Colonic mucosa (tissue), 4 donors: ENCODE data around the gene ANKRD10. TPM values are rescaled to one million over a fixed set of nuclear protein-coding genes. Genes with fewer than 3 reads are reported as not detected.
A peak's percentile ranks its signal among the peaks of the same experiment; 100 is the strongest.

Experiments used
- DNase-seq: peaks from one replicate; pipeline ENCODE4 v3.0.0-alpha.2; 2020
- H3K27ac ChIP-seq: fragments of 200-600 bp; one replicate; pipeline ENCODE4 v1.8.0; 2021
- H3K27me3 ChIP-seq: fragments of 200-600 bp; one replicate; pipeline ENCODE4 v1.8.0; 2021
- H3K36me3 ChIP-seq: fragments of 200-600 bp; one replicate; pipeline ENCODE4 v1.8.0; 2021
- H3K4me1 ChIP-seq: fragments of 200-600 bp; one replicate; pipeline ENCODE4 v1.8.0; 2021; ENCODE audit warnings: mild to moderate bottlenecking
- H3K4me3 ChIP-seq: fragments of 200-600 bp; one replicate; pipeline ENCODE4 v1.8.0; 2021
- H3K9ac ChIP-seq, 2 donors: one replicate each; pipeline ENCODE4 v1.7.0; 2013; ENCODE audit warnings: control low read depth in 2 of 2, low read depth in 2 of 2, low read length in 2 of 2
- H3K9me3 ChIP-seq: fragments of 200-600 bp; one replicate; pipeline ENCODE4 v1.8.0; 2021
- intact Hi-C: fragments of 100-400 bp; cut with DNase I; formaldehyde crosslinking; loops from one replicate; pipeline ENCODE4 v1.14.1; 2022
- total RNA-seq, 2 donors: library from RNA; stranded (reverse); fragmentation: NEBNext Ultra II Directional in 1 of 2; extraction: Animal tissue kit (Norgen Biotek cat#: 25700) in 1 of 2; gene quantifications; one replicate each; pipeline ENCODE4 v1.2.1, GENCODE V29; 2021
- TF ChIP-seq, protein P1 (sequence below): fragments of 200-600 bp; IDR thresholded peaks from one replicate; pipeline ENCODE4 v1.8.0; 2022; ENCODE audit warnings: antibody characterized with exemption, mild to moderate bottlenecking
- donor health status: healthy.
- donor health status: DM: no; HTN: no; CAD: no.
- donor health status: DM: no; HTN: no; CAD: no.

Gene ANKRD10
- total RNA-seq, 2 donors from 2014 or later = 94.9 to 123 TPM

DNA sequence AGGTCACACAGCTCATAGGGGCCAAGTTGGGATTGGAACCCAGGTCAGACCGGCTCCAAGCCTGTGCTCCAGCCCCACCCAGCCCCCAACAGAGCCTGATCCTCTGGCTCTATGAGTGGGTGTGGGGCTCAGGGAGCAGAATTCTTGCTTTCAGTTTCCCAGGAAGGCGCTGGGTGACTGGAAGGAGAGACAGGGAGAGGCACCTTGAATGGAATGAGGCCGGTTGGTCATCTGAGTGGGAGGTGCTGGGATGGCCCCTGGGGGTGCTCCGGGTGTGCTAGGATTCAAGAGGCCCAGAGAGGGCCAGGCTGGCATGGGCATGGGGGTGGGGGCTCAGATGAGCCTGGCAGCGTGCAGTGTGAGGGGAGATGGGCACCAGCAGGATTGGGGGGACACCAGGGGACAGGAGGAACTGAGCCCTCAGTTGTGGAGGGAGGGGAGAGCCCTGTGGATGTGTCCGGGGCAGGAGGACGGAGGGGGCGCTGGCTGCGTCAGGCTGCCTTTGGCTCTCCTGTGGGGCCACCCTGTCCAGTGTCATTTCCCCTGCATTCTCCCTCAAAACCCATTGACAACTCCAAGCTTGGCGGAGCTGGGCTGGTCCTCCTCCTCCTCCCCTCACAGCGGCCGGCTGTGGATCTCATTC, 31.2 kb upstream of the ANKRD10 start:
- Histone ChIP-seq H3K4me1 (no peaks in the 10 kb centered on the region), H3K27ac (no peak overlapping the region), H3K27me3 (no peaks in the 10 kb centered on the region), H3K36me3 (no peaks in the 10 kb centered on the region), H3K9ac (no peak overlapping the region), H3K9me3 (no peaks in the 10 kb centered on the region), H3K4me3 (no peak overlapping the region)
- TF ChIP-seq, protein P1, sequence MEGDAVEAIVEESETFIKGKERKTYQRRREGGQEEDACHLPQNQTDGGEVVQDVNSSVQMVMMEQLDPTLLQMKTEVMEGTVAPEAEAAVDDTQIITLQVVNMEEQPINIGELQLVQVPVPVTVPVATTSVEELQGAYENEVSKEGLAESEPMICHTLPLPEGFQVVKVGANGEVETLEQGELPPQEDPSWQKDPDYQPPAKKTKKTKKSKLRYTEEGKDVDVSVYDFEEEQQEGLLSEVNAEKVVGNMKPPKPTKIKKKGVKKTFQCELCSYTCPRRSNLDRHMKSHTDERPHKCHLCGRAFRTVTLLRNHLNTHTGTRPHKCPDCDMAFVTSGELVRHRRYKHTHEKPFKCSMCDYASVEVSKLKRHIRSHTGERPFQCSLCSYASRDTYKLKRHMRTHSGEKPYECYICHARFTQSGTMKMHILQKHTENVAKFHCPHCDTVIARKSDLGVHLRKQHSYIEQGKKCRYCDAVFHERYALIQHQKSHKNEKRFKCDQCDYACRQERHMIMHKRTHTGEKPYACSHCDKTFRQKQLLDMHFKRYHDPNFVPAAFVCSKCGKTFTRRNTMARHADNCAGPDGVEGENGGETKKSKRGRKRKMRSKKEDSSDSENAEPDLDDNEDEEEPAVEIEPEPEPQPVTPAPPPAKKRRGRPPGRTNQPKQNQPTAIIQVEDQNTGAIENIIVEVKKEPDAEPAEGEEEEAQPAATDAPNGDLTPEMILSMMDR = no peak
- no peak for DNase-seq
- intact Hi-C loops = loop anchor here (5.0 kb wide), 1 partner anchor 1486 kb away; no protein-coding TSS in a partner anchor

DNA sequence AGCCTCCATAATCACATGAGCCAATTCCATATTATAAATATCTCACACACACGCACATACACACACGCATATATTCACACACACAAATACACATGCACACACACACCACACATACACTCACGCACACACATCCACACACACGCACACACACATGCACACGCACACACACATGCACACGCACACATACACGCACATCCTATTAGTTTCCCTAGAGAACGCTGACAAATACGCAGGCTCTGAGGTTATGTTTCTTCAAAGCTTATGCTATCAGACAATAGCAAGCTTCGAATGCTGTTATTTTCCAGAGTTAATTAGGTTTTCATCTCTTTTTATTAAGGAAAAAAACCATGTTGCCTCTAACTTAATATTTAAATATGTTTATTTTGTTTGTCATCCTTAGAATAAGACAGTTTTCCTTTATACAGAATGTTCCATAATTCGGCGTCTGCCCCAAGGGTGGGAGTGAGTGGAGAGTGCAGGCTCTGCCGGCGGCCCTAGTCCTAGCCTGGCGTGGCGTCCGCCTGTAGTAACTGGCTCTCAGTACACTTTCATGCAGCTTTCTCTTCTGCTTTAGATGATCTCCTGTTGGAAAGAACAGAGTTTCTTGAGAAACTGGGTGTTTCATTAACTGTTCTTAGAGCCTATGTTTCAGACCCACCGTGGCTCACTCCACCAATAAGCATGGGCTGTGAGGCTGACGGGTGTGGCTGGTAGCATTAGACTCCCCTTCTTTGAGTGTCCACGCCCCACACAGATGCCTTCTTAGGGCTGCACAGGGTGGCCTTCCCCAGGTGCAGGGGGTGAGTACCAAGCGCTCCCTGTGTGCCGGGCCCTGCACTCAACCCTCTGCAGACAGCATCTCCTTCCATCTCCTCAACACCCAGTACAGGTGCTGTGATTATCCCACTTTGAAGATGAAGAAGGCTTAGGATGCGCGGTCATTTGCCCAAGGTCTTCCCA, 30.4 kb upstream of the ANKRD10 start:
- intact Hi-C loops = loop anchor here (5.0 kb wide), 2 partner anchors 107 to 1487 kb away; no protein-coding TSS in a partner anchor

DNA sequence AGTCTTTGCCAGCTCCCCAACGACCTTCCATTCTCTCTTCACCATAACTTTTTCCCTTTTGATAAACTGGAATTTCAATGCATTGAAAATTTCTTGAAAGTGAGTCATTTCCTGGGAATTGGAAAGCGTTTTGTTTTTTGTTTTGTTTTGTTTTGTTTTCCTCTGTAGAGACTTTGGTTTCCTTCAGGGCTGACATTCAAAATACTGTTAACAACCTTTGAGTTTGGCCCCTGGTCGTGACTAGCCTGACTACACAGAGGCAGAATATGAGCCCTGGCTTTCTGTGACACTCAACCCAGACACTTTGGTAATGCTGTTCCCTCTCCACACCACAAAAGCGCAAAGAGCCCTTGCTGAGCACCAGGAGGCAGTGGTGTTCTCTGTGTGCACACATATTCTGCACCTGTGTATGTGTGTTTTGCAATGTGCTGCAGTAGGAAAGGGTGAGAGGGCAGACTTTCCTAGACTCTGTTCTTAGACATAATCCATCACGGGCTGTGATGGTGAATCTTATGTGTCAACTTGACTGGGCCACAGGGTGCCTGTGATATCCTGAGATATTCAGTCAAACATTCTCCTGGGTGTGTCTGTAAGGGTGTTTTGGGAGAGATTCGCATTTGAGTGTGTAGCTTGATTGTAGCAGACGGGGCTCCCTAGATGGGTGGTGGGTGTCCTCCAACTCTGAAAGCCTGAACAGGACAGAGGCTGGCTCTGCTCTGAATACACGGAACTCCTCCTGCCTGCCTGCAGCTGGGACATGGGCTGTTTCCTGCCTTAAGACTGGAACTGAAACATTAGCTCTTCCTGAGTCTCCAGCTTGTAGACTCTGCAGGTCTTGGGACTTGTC, 29.5 kb upstream of the ANKRD10 start:
- H3K9ac ChIP-seq = no peak overlapping the region
- no peak overlapping the region for H3K27ac ChIP-seq
- TF ChIP-seq, protein P1 = peak; percentile 28
- intact Hi-C loops = loop anchor here (5.0 kb wide), 1 partner anchor 108 kb away; no protein-coding TSS in a partner anchor
- no peak overlapping the region for H3K4me3 ChIP-seq
- DNase-seq = no peak
- no peaks in the 10 kb centered on the region for H3K36me3 ChIP-seq
- no peaks in the 10 kb centered on the region for H3K27me3 ChIP-seq
- H3K9me3 ChIP-seq = no peaks in the 10 kb centered on the region
- H3K4me1 ChIP-seq = no peaks in the 10 kb centered on the region

More for the DNA sequence above, 30.4 kb upstream of the ANKRD10 start:
- Histone ChIP-seq H3K27ac (no peak overlapping the region), H3K9ac (no peak overlapping the region), H3K27me3 (no peaks in the 10 kb centered on the region), H3K9me3 (no peaks in the 10 kb centered on the region), H3K4me1 (no peaks in the 10 kb centered on the region), H3K36me3 (no peaks in the 10 kb centered on the region), H3K4me3 (no peak overlapping the region)
- no peak for DNase-seq
- TF ChIP-seq, protein P1 = no peak

DNA sequence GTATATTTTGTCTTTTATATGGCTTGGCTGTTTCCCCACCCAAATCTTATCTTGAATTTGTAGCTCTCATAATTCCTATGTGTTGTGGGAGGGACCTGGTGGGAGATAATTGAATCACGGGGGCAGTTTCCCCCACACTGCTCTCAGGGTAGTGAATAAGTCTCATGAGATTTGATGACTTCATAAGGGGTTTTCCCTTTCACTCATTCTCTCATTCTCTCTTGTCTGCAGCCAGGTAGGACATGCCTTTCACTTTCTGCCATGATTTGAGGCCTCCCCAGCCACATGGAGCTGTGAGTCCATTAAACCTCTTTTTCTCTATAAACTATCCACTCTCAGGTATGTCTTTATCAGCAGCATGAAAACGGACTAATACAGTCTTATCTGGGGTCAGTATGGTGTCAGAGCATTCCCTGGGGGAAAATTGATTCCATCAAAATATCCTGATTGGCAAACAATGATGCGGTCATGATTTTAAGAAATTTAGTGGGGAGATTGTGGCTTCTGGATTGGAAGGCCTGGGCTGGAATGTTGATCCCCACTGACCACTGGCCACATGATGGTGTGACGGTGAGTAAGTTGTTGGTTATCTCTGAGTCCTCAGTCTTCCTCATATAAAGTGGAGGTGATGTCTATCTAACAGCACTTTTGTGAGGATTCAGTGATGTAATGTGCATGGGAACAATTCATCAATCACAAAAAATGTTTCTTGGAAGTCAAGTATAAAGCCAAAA, 27.5 kb upstream of the ANKRD10 start:
- TF ChIP-seq, protein P1 = no peak
- Histone ChIP-seq H3K27me3 (no peaks in the 10 kb centered on the region), H3K4me1 (no peaks in the 10 kb centered on the region), H3K4me3 (no peak overlapping the region), H3K36me3 (no peaks in the 10 kb centered on the region), H3K9me3 (no peaks in the 10 kb centered on the region), H3K27ac (no peak overlapping the region), H3K9ac (no peak overlapping the region)
- no peak for DNase-seq
- intact Hi-C loops = loop anchor here (5.0 kb wide), 1 partner anchor 110 kb away; no protein-coding TSS in a partner anchor
